Activated CD8-positive, alpha-beta memory T cell treated with anti-CD3 and anti-CD28 coated beads, Interleukin-2, amount 50 U/mL, for 24 hours (primary cell): Measurements from ENCODE around the gene HES3.

Experiments
- DNase-seq: peaks from one replicate; pipeline ENCODE4 v3.0.0-alpha.2; 2020; ENCODE audit errors: extremely low read depth

Gene HES3

GRCh38 chr1:6262555-6263420 lies 18.8 kb downstream of the HES3 start:
- DNase-seq = no peak

- DNase-seq = no peak
These were observed 19.7 kb downstream of the HES3 start for GRCh38 chr1:6263716-6264115.

- DNase-seq = no peak
These were observed 21.2 kb downstream of the HES3 start for GRCh38 chr1:6265151-6265550.

DNA sequence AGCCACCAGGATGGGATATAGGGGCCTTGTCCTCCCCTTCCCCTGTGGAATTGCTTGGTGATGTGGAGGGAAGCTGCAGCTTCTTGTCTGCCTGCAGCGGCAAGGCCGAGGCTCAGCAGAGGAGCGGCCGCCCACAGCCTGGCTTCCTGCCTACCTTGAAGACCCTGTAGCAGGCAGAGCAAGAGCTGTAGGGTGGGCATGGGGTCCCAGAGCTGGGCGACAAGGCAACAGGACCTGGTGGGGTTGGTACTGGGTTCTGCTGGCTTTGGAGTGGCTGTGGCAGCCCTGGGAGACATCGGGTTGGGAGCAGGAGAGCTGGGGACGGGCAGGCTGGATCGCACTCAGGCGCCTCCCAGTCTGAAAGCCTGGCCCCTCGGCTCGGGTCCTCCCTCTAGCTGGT lies 22.7 kb downstream of the HES3 start:
- DNase-seq = no peak

DNA sequence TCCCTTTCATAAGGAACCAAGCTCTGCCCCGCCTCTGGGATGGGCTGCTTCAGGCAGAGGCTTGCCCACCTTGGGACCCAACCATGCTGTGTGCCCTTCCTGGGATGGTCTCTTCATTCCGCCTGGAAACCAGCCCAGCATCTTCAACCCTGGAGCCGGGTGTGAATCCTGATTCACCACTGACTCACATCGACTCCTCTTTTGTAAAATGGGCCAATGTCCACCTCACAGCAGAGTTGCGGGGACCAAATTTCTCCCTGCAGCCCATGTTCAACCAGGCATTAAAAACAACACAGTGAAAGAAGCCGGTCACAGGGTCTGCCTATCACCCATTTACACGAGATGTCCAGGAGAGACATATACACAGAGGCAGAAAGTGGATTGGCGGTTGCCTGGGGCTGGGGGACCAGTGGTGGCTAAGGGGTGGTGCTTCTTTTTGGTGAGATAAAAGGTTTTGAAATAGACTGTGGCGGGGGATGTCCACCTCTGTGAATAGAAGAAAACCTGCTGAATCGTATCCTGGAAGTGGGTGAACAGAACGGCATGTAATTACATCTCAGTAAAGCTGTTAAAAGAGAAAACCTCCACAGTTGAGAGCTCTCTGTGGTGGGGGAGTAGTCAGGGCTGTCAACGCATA lies 23.8 kb downstream of the HES3 start:
- DNase-seq = no peak

DNA sequence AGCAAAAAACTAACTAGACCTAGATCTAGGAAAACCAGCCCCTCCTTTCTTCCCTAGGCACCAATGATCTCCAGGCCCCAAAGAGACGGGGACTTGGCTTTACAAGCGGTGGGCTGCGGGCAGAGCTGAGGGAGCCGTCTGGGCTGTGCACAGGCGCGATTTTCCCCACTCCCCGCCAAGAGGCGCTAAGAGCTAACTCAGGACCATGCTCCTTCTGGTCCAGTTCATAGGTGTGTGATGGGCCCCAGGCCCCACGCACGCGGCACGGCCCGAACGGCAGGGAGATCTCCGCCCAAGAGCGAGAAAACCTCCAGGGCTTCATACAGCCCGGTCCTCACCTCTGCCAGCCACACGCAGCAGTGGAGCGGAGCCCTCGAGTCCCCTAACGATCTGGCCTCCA lies 24.4 kb downstream of the HES3 start:
- no peak for DNase-seq

DNA sequence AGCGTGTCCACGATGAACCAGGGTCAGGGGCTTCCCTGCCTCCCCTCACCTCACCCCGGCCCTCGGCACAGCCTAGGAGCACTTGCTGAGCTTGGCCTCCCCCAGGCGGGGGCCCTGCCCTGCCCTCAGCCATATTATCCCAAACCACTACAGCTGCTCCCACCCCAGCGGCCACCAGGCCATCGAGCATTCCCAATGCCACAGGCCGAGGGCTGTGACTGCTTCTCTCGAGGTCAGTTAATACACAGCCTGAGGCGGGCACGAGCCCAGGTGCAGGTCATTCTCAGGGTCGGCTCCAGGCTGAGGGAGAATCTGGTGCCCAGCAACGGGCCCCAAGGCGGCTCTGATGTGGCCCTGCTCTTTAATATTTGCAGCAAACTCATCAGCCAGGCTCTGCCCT lies 25.3 kb downstream of the HES3 start:
- no peak for DNase-seq

DNA sequence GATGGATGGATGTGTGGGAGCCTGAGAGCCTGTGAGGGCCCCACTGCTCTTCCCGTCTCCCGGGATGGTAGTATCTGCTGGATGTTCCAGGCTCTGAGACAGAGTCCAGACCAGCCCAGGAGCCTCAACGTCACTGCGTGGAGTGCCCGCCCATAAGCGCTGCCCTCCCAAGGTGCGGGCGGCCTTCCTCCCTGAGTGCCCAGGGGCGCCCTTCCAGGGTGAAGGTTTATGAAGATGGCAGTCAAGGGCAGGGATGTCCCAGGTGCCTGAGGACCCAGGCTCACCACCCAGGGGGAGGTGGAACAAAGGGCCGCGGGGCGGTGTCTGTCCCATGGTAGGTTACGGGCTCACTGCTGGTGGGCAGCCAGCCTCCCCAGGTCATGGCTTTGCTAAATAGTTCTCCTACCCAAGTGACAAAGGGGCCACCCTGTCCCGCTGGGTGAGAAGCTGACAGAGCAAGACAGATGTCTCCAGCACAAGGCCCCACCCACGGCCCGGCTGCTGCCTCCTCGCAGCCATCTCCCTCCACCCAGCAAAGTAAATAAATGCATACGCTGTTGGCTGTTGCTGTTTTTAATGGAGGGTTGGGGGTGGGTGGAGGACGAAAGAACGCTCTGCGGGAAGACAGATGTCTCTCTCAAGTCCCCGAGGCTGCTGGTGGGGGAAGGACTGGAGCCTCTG lies 25.9 kb downstream of the HES3 start:
- no peak for DNase-seq

DNA sequence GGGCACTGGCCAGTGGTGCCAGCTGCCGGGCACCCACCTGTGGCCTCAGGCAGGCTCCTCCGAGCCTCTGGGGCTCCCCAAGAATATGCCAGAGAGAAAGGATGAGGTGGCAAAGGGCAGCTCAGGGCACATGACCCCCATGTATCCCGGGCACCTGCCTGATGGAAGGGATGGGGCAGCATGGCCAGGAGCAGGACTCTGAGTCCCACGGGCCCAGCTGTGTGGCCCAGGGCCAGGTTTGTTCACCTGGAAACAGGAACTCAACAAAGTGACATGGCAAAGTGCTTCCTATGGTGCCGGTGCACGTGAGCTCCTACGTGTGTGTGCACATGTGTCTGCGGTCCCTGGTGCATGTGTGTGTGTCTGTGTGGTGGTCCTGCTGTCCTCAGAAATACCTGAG lies 26.4 kb downstream of the HES3 start:
- DNase-seq = no peak

- DNase-seq = no peak
These were observed 27.0 kb downstream of the HES3 start for GRCh38 chr1:6271006-6271405.

- no peak for DNase-seq
These were observed 27.6 kb downstream of the HES3 start for GRCh38 chr1:6271554-6271953.

- DNase-seq = no peak
These were observed 28.5 kb downstream of the HES3 start for GRCh38 chr1:6272452-6272851.

DNA sequence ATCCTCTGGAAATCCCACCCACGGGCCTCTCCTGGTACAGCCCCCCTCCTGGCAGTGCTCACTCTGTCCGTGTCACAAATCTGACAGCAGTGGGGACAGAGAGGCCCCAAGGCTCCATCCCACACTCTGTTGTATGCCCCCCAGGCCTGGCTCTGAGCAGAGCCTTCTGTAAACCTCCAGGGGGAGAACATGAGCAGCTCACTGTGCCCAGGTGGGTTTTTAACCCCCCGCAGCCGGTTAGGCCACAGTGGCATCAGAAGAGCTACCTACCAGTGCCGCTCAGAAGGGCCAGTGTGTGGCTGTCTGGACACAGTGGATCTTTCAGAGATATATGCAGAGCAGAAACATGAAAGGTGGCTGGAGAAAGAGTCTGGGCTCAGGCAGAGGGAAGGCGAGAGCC lies 28.9 kb downstream of the HES3 start:
- no peak for DNase-seq

DNA sequence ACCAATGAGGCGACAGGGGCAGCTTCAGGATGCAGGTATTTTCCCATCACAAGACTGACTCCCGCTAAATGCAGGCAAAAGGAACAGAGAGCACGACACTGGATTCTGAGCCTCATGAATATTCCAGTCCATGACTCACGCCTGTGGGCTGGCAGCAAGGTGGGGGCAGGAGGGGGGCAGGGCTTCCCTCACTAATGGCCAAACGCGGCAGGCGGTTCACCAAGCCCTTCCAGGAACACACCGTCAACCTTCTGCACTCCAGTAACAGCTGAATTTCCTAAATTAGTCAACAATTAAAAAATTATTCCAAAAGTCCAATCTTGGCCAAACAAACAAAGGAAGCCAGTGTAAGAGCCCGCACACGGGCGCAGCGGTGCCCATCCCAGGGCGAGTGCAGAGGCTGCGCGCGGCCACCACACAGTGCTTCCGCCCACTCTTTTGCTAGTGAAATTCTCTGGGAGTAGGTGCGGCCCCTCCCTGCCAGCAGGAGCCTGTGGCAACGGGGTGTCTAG lies 29.5 kb downstream of the HES3 start:
- DNase-seq = no peak

DNA sequence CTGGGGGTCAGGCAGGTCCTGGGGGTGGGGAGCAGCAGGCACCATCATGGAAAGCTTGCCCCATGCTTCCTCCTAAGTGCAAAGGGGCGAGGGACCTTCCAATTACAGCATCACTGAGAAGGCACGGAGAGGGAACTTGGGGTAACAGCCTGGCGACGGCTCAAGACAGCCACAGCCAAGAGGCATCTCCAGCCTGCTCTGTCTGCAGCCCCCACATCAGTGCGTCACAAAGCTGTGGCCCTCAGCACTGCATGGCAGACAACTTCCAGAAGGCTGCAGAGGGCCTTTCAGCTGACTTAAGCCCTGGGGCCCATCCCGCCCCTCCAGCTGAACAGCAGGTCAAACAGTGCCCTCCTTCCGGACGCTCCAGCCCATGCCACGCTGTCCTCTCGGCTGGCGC lies 30.1 kb downstream of the HES3 start:
- DNase-seq = no peak

GRCh38 chr1:6274622-6275139 lies 30.7 kb downstream of the HES3 start:
- DNase-seq = no peak

DNA sequence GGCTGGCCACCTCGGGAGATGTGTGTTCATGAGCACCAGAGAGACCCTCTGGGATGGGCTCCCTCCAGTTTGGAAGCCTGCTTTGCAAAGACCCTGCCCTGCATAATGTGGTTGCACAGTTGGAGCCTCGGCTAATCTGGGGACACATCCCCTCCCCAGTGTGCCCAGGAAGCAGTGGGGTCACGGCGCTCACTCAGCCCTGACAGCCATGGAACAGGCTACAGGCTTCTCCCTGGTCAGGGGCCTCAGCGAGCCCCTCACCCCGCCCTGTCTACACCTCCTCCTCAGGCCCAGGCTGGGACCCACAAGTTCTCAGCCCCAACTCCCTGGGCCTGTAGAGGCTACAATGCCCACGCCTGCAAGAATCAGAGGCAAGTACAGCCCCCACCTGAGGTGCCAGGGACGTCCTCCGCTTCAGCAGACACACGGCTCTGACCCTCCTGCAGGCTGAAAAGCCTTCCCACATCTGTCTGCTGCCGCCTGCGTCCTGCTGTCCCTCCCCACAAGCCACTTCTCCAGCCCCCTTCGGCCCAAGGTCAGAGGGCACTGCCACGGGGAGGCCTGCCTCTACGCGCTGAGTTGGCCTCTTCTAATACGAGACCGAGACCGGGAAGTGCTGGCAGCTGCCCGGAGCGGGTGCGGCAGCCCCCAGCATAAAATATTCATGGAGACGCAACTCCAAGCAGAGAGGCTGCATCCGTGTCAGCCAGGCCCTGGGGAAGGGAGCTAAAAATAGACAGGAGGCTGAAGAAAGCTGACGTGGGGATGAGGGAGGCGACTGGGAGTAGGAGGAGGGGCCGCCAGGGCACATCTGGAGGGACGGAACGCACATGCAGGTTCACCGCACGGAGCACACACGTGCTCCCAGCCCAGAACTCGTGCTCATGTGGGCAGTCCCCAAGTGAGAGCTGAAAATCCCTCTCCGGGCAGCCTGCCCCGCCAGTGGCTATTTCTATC lies 32.1 kb downstream of the HES3 start:
- DNase-seq = no peak

- DNase-seq = no peak
These were observed 33.0 kb downstream of the HES3 start for GRCh38 chr1:6276811-6277555.

- no peak for DNase-seq
These were observed 34.3 kb downstream of the HES3 start for GRCh38 chr1:6278263-6278662.

DNA sequence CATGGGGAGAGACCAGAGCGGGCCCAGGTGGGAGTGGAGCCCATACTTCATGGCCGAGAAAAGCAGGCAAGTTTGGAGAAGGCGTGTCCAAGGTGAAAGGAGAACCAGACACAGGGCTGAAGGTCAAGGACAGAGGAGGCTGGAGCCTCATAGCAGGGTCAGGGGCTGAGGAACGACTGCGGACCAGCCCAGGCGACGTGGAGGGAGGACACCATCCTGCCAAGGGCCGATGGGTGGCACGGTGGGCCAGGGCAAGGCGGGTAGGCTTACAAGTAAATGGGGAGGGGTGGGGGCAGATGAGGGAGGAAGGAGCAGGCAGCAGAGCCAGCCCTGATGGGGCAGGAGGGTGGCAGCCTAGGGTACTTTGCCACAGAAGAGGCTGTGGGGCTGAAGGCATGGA lies 35.1 kb downstream of the HES3 start:
- DNase-seq = no peak
